ENCODE results near the gene PHLDA3.

The PHLDA3 gene

GRCh38 chr1:201460814-201461644 is 8.0 kb downstream of the PHLDA3 start:
- DNase-seq: no peak

DNA sequence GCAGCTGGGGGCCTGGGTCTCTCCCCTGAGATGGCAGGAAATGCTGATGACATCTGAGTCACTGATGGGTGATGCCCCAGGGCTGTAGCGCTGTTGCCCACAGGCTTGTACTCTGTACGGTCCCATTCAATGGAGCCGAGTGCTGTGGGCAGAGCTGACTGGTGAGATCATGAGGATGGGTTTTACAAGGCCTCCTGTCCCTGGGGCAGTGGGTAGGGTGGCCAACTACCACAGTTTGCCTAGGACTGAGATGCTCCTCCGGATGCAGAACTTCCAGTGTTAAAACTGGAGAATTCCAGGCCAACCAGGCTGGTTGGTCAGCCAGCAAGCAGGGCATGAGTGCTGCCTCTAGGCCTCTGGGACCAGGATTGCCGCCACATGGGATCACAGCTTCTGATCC is 9.2 kb downstream of the PHLDA3 start:
- no peak for DNase-seq

- no peak for DNase-seq
Measured at GRCh38 chr1:201459052-201459451, 9.9 kb downstream of the PHLDA3 start.

DNA sequence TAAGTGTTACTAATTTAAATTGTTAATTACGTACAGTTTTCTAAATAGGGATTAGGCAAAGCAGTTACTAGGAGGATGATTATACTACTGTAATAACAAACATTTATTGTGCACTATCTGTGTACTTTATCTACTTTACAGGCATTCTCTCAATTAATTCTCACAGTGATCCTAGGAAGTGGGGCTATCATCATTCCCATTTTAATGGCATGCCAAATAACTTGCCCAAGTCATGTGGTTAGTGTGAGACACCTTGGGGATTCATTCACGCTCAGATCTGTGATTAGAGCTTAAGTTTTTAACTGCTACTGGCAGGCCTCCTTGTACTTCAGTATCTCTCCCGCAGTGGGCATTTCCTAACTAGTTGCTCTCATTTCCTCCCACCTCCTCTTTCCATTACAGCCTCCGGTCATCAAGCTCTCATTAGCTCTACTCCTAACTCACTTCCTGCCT is 11.5 kb downstream of the PHLDA3 start:
- DNase-seq: no peak

DNA sequence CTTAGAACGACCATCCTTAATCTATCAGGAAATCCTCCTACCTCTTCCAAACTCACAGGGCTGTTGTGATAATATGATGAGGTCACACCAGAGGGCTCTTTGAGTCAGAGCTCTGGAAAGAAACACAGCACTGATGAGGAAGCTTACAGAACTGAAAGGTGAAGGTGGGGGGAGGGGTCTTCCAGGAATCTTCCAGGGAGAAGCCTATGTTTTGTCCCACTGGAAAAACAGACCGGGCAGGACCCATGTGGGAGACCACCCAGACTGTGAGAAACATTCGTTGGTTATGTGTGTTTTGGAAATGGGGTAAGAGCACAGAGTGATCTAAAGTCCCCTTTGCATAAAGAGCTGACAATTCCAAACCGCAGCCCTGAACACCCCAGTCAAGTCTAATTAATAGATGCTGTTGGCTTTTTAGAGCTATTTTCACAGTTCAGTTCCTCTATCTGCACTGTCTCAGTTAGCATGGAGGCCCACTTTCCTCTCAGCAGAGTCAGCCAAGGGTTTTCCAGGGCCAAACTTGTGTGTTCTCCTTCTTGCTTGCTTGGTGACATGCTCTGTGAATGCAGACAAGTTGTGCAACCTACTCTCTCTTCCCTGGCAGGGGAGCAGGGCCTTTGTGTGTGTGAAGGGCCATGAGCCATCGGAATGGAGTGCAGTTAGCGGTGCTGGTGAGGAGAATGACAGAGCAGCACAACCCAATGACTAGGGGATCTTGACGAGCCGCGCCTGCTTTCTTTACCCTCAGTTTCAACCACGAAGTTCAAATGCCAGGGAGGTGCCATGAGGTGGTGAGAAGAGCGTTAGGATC is 12.3 kb downstream of the PHLDA3 start:
- DNase-seq: no peak

GRCh38 chr1:201455098-201455497 is 13.9 kb downstream of the PHLDA3 start:
- DNase-seq: no peak

GRCh38 chr1:201454608-201455007 is 14.4 kb downstream of the PHLDA3 start:
- no peak for DNase-seq

DNA sequence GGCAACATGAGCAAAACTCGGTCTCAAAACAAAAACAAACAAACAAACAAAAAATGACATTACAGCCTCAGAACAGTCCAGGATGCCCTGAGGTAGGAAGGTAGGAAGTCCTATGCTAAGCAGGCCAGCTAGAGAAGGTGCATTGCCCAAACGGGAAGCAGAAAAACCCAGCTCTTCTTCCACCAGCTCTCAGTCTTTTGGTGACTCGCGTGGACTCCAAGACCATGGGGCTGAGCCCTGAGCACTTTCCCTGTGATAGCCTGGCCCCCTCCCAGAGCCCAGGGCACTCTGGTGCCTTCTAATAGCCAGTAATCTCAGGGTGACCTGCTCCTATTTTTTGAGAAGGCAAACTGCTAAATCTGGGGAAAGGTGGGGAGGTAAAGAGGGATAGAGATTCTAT is 16.1 kb downstream of the PHLDA3 start:
- DNase-seq: no peak

- DNase-seq: no peak
Measured at GRCh38 chr1:201450721-201451291, 18.2 kb downstream of the PHLDA3 start.

- no peak for DNase-seq
Measured at GRCh38 chr1:201448990-201449389, 20.0 kb downstream of the PHLDA3 start.

DNA sequence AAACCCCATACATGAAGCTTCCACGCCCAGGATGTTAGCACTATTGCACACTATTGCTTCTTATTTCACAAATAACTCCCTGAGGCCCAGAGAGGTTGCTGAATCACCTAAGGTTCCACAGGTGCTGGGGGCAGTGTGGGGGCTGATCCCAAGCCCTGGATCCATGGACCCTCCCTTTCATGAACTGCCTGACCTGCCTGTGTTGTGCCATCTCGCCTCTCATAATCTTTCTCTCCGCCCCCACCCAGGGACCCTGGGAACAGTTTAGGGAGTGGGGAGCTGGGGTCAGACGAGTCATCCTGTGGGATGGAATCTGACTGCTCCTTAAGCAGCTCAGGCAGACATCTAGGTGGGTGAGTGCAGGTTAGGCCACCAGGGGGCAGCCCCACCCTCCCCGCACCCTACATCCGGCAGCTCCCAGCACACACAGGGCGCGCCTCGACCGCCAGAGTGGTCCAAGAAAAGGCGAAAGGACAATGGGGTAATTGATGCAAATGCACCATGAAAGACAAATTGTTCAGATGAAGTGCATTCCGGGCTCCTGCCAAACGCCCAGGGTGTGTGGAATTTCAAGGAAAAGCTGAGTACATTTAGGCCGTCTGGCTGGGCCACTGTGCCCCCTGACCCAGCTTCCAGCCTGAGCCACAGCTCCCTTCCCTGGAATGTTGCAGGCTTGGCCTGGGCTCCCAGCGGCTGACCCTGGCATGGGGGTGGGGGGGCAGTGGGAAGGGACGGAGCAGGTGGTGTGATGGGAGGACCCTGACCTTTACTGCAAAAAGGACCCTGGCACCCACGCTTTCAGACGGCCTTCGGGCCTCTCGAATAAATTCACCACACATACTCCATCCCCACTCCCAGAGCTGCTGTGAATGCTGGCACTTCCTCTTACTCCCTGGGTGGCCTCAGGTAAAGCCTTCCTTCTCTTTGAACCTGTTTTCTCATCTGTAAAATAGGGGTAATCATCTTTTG is 20.8 kb downstream of the PHLDA3 start:
- peak; percentile 42 for DNase-seq

- no peak for DNase-seq
Measured at GRCh38 chr1:201445310-201445709, 23.7 kb downstream of the PHLDA3 start.

- DNase-seq: no peak
Measured at GRCh38 chr1:201444792-201445191, 24.2 kb downstream of the PHLDA3 start.

DNA sequence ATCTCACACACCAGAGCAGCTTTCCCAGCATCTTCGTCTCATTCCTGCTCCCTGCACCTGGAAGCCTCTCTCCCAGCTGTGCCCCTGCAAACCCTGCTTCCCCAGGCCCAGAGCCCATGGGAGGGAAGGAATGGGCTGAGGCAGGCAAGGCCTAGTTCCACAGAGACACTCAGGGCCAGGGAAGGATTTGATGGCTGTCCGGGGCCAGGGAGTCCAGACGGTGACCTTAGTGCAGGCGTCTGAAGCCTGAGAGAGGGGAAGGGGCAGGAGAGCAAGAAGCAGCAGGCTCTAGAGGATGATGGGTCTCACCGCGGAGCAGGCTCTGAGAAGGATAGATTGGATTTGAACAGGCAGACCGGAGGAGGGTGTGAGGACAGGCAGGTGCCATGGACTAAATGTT is 25.2 kb downstream of the PHLDA3 start:
- DNase-seq: no peak

GRCh38 chr1:201436969-201437368 is 32.0 kb downstream of the PHLDA3 start:
- DNase-seq: no peak

DNA sequence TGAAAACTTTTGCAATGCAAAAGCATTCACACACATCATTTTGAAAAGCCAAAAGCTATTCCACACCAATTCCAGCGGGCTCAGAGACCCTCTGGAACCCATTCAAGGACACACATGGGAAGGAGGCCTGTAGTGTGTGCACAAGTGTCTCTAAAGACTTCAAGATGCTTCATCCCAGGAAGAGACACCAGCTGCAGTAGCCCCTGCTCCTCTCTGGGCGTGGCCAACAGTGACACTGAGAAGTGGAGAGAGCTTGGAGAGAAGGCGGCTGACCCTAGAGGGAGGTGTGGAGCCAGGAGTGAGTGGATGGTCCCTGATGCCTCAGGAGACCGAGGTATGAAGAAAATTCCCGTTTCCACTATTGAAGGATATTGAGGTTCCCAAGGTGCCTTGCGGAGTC is 32.6 kb downstream of the PHLDA3 start:
- DNase-seq: no peak

- no peak for DNase-seq
Measured at GRCh38 chr1:201434266-201434665, 34.7 kb downstream of the PHLDA3 start.

DNA sequence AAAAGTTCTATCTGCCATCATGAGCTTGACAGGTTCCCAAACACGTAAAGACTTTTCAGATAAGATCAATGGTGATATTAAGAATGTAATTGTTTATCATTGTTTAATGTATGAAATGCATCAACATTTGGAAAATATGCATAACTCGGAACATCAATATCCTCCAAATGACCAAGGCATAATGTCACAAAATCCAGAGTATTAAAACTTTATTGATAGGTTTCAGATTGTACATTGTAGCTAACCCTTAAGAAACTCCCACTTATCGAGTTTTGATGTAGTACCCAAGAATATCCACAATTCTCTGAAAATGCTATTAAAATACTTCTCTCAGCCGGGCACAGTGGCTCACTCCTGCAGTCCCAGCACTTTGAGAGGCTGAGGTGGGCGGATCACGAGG is 35.4 kb downstream of the PHLDA3 start:
- no peak for DNase-seq

GRCh38 chr1:201430776-201431175 is 38.2 kb downstream of the PHLDA3 start:
- no peak for DNase-seq

GRCh38 chr1:201429736-201430501 is 39.1 kb downstream of the PHLDA3 start:
- no peak for DNase-seq

DNA sequence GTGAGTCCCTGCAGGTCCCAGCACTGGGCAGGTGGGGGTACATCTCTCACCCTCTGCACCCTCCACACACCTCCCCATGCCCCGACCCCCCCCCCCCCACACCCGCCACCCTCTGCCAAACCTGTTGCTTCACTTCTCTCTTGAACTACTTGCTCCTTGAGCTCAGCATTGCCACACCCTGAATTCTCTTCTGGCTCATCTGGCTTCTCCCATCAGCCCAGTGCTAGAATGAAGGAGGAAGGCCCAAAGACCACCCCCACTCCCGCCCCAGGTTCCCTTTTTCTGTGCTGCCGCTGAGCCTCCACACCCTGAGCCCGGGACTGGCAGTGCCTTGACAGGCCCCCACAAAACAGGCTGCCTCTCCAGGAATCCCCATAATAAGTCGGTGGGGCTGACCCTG is 41.0 kb downstream of the PHLDA3 start:
- DNase-seq: no peak

All from NCI-H1694 (cell line).